ENCODE data around the gene PODN.

PODN gene

DNA sequence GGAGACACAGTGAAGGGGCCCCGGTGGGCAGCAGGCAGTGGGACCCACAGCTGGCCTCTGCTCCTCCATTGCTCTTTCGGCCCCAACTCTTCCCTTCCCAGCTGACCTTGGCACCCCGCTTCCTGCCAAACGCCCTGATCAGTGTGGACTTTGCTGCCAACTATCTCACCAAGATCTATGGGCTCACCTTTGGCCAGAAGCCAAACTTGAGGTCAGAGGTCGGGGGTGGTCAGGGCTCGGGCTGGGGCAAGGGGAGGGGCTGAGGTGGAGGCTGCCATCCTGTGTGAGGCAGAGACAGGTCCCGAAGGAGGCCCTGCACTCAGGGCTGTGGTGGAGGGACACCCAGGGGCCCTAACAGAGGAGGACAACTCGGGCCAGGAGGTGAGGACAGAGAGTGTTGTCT is 13.7 kb downstream of the PODN start:
- no peak for DNase-seq

DNA sequence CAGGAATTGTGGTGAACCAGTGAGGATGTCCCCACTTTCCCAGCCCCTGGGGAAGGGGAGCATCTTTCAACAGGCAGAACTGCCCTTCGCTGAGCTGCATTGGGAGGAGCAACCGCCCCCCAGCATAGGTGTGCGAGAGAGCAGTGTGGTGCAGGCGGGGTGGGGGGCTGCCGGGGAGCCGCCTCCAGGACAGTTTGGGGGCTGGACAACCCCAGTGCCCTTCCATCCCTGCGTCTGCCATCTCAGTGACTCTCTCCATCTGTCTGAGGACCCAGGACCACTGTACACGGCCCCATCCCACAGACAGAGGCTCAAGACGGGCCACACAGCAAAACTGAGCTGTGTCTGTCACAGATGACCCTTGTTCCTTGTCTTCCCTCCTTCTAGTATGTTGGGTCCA is 14.2 kb downstream of the PODN start:
- DNase-seq = no peak

DNA sequence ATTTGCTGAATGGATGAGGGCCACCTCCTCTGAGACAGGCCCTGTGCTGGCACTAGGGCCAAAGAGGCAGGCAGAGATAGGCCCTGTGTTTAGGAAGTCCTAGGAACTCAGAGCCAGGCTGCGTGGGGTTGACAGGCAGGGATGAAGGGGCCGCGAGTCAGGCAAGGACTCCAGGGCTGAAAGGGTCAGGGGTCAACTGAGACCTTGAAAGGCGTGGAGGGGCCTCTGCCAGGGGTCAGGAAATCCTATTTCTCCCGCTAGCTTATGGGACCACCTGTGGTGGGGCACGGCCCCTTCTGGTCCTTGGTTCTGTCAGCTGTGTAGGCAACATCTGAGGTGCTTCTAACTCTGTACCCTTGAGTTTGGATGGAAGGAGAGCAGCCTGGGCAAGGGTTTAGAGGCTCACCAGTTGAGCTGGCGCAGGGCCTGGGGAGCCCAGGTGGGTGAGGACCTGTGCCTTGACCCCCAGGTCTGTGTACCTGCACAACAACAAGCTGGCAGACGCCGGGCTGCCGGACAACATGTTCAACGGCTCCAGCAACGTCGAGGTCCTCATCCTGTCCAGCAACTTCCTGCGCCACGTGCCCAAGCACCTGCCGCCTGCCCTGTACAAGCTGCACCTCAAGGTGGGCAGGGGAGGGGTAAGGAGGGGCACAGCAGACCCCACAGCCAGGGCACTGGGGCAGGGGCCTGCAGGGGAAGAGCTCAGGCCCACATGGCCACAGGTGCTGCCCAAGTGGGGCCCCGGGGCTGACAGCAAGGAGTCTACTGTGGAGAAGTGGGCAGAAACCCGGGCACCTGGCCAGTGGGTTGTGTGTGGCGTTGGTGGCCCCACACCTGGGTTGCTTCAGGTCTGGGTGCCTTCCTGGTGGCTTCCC is 14.9 kb downstream of the PODN start:
- DNase-seq = no peak

DNA sequence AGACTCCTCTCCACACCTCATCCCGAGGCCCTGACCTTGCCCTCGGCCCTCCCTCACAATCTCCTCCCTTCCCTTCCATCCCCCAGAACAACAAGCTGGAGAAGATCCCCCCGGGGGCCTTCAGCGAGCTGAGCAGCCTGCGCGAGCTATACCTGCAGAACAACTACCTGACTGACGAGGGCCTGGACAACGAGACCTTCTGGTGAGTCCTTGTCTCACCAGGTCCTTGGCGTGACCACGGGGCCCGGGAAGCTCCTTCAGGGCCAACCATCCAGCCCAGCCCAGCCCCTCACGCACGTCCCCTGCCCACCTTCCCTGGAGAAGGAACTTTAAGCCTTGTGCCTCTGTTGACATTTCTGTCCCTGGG is 15.6 kb downstream of the PODN start:
- no peak for DNase-seq

DNA sequence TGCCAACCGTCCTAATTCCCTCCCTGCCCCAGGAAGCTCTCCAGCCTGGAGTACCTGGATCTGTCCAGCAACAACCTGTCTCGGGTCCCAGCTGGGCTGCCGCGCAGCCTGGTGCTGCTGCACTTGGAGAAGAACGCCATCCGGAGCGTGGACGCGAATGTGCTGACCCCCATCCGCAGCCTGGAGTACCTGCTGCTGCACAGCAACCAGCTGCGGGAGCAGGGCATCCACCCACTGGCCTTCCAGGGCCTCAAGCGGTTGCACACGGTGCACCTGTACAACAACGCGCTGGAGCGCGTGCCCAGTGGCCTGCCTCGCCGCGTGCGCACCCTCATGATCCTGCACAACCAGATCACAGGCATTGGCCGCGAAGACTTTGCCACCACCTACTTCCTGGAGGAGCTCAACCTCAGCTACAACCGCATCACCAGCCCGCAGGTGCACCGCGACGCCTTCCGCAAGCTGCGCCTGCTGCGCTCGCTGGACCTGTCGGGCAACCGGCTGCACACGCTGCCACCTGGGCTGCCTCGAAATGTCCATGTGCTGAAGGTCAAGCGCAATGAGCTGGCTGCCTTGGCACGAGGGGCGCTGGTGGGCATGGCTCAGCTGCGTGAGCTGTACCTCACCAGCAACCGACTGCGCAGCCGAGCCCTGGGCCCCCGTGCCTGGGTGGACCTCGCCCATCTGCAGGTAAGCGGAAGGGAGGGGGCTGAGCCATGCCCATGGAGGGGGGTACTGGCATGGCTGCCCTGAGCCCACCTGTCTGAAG is 16.5 kb downstream of the PODN start:
- no peak for DNase-seq

DNA sequence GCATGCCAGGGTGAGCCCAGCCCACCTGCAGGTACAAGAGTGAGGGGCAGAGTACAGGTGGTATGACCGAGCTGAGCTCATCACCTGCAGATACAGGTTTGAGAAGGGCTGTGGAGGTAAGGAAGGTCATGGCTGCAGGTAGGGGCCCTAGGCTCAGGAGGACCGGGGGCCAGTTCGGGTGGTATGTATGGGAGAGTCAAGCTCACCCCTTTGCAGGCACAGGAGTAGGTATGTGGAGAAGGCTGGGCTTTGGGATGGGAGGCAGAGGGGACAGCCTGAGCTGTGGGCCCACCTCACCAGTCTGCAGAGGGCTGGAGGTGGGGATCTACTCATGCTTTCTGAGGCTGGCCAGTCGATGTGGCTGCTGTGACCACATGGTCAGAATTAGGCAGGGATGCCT is 17.2 kb downstream of the PODN start:
- no peak for DNase-seq

DNA sequence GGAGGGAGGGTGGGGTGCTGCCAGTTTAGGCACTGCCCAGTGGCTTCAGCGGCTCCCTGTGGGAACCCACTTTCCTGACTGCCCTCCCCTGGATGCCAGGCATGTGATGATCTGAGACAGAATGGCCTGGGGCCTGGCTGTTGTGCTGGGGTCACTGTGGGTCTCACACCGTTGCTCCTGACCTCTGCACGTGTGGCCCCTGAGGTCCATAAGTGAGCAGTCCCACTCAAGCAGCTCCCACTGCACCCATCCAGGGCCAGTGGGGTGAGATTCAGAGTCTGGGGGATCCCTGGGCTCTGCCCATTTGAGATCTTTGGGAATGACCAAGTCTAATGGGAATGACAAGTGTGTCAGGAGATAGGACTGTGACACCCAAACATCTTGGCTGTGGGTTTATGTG is 18.0 kb downstream of the PODN start:
- DNase-seq = no peak

- no peak for DNase-seq
These were observed 18.8 kb downstream of the PODN start for GRCh38 chr1:53080769-53081168.

GRCh38 chr1:53081384-53082066 is 19.5 kb downstream of the PODN start:
- DNase-seq = no peak

DNA sequence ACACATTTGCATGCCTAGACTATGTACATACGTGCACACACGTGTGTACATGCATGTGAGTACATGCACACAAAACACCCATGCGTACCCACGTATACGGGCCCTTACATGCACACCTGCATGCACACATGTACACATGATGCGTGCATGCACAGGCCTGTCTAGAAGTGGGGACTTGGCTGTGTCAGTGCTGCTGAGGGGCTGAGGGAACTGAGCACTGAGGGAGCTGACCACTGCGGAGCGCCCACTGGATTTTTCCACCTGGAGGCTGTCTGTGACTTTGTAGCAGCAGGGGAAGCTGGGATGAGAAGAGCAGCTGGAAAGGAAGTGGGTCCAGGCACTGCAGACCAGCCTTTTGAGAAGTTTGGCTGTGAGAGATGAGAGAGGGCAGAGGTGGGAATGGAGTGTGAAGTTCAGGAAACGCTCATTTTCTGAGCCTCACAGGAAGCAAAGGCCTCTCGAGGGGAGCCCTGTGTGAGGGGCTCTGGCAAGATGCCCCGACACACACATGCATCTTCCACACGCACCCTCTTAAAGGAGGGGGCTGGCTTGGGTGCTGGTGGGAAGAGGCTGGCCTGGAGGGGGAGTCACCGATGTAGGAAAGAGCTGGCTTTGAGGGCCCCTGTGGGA is 20.9 kb downstream of the PODN start:
- no peak for DNase-seq

GRCh38 chr1:53083636-53084588 is 21.9 kb downstream of the PODN start:
- DNase-seq = no peak

GRCh38 chr1:53084589-53084971 is 22.6 kb downstream of the PODN start:
- DNase-seq = no peak

GRCh38 chr1:53085405-53085804 is 23.4 kb downstream of the PODN start:
- DNase-seq = no peak

- no peak for DNase-seq
These were observed 24.6 kb downstream of the PODN start for GRCh38 chr1:53086491-53087070.

DNA sequence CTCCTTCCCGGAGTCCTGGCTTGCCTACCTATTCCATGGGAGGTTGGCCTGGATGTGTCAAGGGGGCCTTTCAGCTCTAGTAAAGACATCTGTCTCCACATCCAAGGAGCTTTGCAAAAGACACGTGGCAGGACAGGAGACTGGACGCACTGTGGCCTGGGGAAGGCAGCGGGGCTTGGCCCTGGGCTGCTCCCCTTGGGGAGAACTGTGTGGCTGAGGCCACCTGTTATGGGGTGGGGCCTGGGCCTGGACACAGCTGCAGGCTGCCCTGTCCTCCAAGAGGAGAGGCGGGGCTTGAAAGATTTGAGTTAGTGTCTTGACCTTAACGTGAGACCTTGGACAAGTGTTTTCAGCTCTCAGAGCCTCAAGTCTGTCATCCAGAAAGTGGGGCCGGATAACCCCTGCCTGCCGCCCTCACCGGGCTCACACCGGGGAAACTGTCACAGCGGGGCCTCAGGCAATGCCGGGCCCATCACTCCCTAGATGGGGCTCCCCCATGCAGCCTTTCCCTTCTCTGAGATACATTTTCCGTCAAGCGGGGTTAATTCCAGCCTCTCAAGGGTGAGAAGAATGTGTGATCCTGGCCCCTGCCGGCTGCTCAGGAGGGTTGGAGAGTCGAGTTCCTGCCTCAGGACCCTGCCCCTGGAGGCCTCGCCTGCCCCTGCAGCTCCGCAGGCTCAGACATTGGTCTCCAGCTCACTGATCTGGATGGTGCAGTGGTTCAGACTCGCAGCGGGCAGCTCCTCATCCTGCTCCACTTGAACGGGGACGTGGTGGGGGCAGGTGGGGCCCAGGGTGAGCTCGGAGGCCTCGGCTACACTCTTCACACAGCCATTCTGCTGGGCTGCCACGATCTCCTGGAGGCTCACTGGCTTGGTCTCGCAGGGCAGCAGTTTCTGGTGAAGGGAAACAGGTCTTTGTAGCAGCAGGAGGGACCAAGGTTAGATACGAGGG is 25.6 kb downstream of the PODN start:
- no peak for DNase-seq

GRCh38 chr1:53088616-53089300 is 26.7 kb downstream of the PODN start:
- DNase-seq = no peak

- no peak for DNase-seq
These were observed 27.6 kb downstream of the PODN start for GRCh38 chr1:53089478-53090226.

GRCh38 chr1:53090227-53091147 is 28.5 kb downstream of the PODN start:
- no peak for DNase-seq
